Measurements from ENCODE around the gene ATXN7L3B.

Gene ATXN7L3B

GRCh38 chr12:74586251-74586650, 48.6 kb downstream of the ATXN7L3B start:
- no peak overlapping the region for H3K4me2 ChIP-seq (ENCODE audit: low read depth, low read length, poor library complexity, severe bottlenecking)
- H3K27me3 ChIP-seq (ENCODE audit: low read length), result no peaks in the 10 kb centered on the region
- TF ChIP-seq CTCF (IDR thresholded peaks at IDR 0.05; ENCODE audit: insufficient read depth, low read length, poor library complexity, severe bottlenecking) (no peak), EZH2phosphoT487 (conservative IDR thresholded peaks at IDR 0.05; ENCODE audit: low read length) (no peak)
- no peaks in the 10 kb centered on the region for H3K9me2 ChIP-seq (replicated peaks; ENCODE audit: insufficient read depth, low read length)
- no peak overlapping the region for H3K27ac ChIP-seq (ENCODE audit: low read depth, low read length)
- no peaks in the 10 kb centered on the region for H4K20me1 ChIP-seq (ENCODE audit: low read depth, low read length)
- H2AFZ ChIP-seq (ENCODE audit: low read depth, low read length, severe bottlenecking), result no peak overlapping the region
- no peak overlapping the region for H3K9ac ChIP-seq (ENCODE audit: low read length)
- H3F3A ChIP-seq (ENCODE audit: insufficient read depth), result no peaks in the 10 kb centered on the region
- H3K9me3 ChIP-seq (ENCODE audit: insufficient read depth, low read length), result no peaks in the 10 kb centered on the region
- H3K36me3 ChIP-seq (ENCODE audit: low read length), result no peaks in the 10 kb centered on the region
- no peaks in the 10 kb centered on the region for H3K79me2 ChIP-seq (ENCODE audit: insufficient read depth, low read length)
- H3K4me3 ChIP-seq (ENCODE audit: insufficient read depth, low read length, poor library complexity, severe bottlenecking), result no peak overlapping the region

Measured in SU-DHL-6 (cell line).